Measurements from ENCODE around the gene LRMDA. TPM values are rescaled to one million over a fixed set of nuclear protein-coding genes. Genes with fewer than 3 reads are reported as not detected.
A peak's percentile ranks its signal among the peaks of the same experiment; 100 is the strongest.

The LRMDA gene
- total and polyA plus RNA-seq, 2 of the 13 experiments (the other 11 are each of a cell fraction or from before 2014, with no cell fraction given), result 13.4 to 22.0 TPM

DNA sequence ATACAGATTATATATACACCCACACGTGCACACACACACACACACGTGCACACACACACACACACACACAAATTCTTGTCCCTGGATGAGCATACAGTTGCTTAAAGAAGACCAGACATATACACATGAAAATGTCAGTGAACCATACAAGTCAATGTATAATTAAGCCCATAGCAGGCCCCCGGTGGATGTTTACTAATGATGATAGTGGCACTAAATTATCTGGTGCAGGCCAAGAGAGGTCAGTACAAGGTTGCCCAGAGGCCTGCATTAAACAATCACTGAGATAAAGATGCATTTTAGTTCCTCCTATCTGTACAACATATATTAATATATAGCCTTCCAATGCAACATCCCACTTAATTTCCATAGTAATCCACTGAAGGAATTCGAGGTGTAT is 860.5 kb downstream of the LRMDA start (continued):
- no peak for TF ChIP-seq ZNF563 (CRISPR knock-in tag; IDR thresholded peaks at IDR 0.05)
- no peak for TF ChIP-seq BORCS8-MEF2B (CRISPR knock-in tag; IDR thresholded peaks at IDR 0.05)
- no peak for TF ChIP-seq ZNF790 (CRISPR knock-in tag; IDR thresholded peaks at IDR 0.05; ENCODE audit: borderline replicate concordance)
- TF ChIP-seq HNF4G (IDR thresholded peaks at IDR 0.05; ENCODE audit: borderline replicate concordance, low read depth, low read length), result no peak
- no peak for TF ChIP-seq HNF4G (CRISPR knock-in tag; IDR thresholded peaks at IDR 0.05; ENCODE audit: borderline replicate concordance, low read depth)
- no peak for TF ChIP-seq ZNF33A (CRISPR knock-in tag; IDR thresholded peaks at IDR 0.05; ENCODE audit: borderline replicate concordance)
- TF ChIP-seq ZNF296 (CRISPR knock-in tag; conservative IDR thresholded peaks at IDR 0.05), result no peak

DNA sequence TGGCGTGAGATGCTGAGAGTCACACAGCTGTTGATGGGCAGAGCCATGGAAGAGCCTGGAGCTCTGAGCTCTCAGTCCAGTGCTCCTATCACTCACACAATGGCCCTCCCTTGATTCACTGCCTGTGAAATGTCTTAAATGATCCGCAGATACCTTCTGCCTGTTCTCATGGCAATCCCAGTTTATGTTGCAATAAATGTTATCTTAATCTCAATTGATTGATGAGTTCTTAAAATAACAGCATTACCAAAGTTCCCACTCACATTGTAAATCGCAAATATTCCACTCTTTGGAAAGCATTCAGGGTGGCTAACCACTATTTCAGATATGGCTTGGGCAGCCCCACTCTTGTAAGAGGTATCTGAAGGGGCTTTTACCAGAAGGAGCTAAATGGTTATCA is 865.5 kb downstream of the LRMDA start:
- Histone ChIP-seq H3K79me2 (ENCODE audit: insufficient read depth, low read length) (no peaks in the 10 kb centered on the region), H3K27ac (ENCODE audit: extremely low read length, insufficient read depth, low read length) (no peak overlapping the region), H3K4me3 (replicated peaks in 1 of 3; ENCODE audit: insufficient read depth in 1 of 3, low read depth in 2 of 3, low read length in 3 of 3) (no peak overlapping the region), H3K9me3 (ENCODE audit: low read length) (no peaks in the 10 kb centered on the region), H3K9ac (ENCODE audit: insufficient read depth, low read depth, low read length) (no peak overlapping the region), H4K20me1 (ENCODE audit: insufficient read depth, low read length) (no peaks in the 10 kb centered on the region), H3K4me2 (ENCODE audit: low read depth, low read length) (no peak overlapping the region), H3K4me1 (ENCODE audit: insufficient read depth, low read length) (peaks cover 45% of the 10 kb centered on the region), H3K36me3 (replicated peaks in 1 of 2; ENCODE audit: control insufficient read depth in 1 of 2, insufficient read depth in 2 of 2, low read length in 2 of 2) (no peaks in the 10 kb centered on the region), H2AFZ (ENCODE audit: low read length) (no peak overlapping the region), H3K27me3 (ENCODE audit: control insufficient read depth in 1 of 2, insufficient read depth in 2 of 2, low read length in 2 of 2) (no peaks in the 10 kb centered on the region)
- FAIRE-seq, result no peak
- BruUV-seq (replicated peaks), result no TSS peak
- in situ Hi-C loops (cut with HindIII; ENCODE audit: extremely low pct_ligation_motif_present, low pct_unique_long_range_greater_than_20kb), result no loop called here
- no peak for ATAC-seq
- intact Hi-C loops (cut with micrococcal nuclease; ENCODE audit: unreplicated experiment), result no loop called here
- ChIA-PET POLR2A (interaction anchor here (0.8 to 1.9 kb wide), 3 partner anchors 147 to 263 kb away, joined by 3 to 28 read pairs (median 6); no protein-coding TSS in a partner anchor), CTCF (ENCODE audit: low intra/inter-chr PET ratio, low total read pairs) (no interaction called here)
- 96% methylated on average over 3 of the region's 3 CpGs for WGBS (ENCODE audit: low lambda C conversion rate)
- DNase-seq (ENCODE audit: low spot score), result no peak
- TF ChIP-seq ZNF616 (CRISPR knock-in tag; IDR thresholded peaks at IDR 0.05; ENCODE audit: low read depth) (no peak), ZNF367 (CRISPR knock-in tag; IDR thresholded peaks at IDR 0.05; ENCODE audit: borderline replicate concordance) (no peak), MIXL1 (CRISPR knock-in tag; IDR thresholded peaks at IDR 0.05) (no peak), YEATS2 (CRISPR knock-in tag; IDR thresholded peaks at IDR 0.05; ENCODE audit: borderline replicate concordance) (no peak)
- TF ChIP-seq, protein P1, sequence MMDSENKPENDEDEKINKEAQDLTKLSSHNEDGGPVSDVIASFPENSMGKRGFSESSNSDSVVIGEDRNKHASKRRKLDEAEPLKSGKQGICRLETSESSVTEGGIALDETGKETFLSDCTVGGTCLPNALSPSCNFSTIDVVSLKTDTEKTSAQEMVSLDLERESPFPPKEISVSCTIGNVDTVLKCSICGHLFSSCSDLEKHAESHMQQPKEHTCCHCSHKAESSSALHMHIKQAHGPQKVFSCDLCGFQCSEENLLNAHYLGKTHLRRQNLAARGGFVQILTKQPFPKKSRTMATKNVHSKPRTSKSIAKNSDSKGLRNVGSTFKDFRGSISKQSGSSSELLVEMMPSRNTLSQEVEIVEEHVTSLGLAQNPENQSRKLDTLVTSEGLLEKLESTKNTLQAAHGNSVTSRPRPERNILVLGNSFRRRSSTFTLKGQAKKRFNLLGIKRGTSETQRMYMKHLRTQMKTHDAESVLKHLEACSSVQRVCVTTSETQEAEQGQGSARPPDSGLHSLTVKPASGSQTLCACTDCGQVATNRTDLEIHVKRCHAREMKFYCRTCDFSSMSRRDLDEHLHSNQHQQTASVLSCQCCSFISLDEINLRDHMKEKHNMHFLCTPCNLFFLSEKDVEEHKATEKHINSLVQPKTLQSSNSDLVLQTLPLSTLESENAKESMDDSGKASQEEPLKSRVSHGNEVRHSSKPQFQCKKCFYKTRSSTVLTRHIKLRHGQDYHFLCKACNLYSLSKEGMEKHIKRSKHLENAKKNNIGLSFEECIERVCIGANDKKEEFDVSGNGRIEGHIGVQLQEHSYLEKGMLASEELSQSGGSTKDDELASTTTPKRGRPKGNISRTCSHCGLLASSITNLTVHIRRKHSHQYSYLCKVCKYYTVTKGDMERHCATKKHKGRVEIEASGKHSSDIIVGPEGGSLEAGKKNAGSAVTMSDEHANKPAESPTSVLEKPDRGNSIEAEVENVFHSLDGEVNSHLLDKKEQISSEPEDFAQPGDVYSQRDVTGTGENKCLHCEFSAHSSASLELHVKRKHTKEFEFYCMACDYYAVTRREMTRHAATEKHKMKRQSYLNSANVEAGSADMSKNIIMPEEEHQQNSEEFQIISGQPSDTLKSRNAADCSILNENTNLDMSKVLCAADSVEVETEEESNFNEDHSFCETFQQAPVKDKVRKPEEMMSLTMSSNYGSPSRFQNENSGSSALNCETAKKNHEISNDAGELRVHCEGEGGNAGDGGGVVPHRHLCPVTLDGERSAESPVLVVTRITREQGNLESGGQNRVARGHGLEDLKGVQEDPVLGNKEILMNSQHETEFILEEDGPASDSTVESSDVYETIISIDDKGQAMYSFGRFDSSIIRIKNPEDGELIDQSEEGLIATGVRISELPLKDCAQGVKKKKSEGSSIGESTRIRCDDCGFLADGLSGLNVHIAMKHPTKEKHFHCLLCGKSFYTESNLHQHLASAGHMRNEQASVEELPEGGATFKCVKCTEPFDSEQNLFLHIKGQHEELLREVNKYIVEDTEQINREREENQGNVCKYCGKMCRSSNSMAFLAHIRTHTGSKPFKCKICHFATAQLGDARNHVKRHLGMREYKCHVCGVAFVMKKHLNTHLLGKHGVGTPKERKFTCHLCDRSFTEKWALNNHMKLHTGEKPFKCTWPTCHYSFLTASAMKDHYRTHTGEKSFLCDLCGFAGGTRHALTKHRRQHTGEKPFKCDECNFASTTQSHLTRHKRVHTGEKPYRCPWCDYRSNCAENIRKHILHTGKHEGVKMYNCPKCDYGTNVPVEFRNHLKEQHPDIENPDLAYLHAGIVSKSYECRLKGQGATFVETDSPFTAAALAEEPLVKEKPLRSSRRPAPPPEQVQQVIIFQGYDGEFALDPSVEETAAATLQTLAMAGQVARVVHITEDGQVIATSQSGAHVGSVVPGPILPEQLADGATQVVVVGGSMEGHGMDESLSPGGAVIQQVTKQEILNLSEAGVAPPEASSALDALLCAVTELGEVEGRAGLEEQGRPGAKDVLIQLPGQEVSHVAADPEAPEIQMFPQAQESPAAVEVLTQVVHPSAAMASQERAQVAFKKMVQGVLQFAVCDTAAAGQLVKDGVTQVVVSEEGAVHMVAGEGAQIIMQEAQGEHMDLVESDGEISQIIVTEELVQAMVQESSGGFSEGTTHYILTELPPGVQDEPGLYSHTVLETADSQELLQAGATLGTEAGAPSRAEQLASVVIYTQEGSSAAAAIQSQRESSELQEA (CRISPR knock-in tag; IDR thresholded peaks at IDR 0.05; ENCODE audit: not compliant biosample characterization), result no peak
- TF ChIP-seq, protein P2, sequence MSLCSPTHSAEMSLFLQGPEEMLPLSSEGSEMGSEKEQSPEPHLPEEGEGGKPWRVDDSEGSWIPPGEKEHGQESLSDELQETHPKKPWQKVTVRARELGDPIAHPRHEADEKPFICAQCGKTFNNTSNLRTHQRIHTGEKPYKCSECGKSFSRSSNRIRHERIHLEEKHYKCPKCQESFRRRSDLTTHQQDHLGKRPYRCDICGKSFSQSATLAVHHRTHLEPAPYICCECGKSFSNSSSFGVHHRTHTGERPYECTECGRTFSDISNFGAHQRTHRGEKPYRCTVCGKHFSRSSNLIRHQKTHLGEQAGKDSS (CRISPR knock-in tag; IDR thresholded peaks at IDR 0.05; ENCODE audit: borderline replicate concordance, low read depth), result peak; percentile 64; the same call in 1 of the 2 replicates

Measured in HepG2 (cell line).